GM18502 (cell line): Measurements from ENCODE around the gene PHACTR1.

Source experiments
- ATAC-seq: cut with Tn5 transposase; IDR thresholded peaks from one replicate; pipeline ENCODE4 v1.9.1; 2021; ENCODE audit warnings: mild to moderate bottlenecking; ENCODE audit not compliant: unreplicated experiment, poor library complexity

Gene PHACTR1

GRCh38 chr6:12844284-12845223 is 128.0 kb downstream of the PHACTR1 start:
- ATAC-seq: no peak

DNA sequence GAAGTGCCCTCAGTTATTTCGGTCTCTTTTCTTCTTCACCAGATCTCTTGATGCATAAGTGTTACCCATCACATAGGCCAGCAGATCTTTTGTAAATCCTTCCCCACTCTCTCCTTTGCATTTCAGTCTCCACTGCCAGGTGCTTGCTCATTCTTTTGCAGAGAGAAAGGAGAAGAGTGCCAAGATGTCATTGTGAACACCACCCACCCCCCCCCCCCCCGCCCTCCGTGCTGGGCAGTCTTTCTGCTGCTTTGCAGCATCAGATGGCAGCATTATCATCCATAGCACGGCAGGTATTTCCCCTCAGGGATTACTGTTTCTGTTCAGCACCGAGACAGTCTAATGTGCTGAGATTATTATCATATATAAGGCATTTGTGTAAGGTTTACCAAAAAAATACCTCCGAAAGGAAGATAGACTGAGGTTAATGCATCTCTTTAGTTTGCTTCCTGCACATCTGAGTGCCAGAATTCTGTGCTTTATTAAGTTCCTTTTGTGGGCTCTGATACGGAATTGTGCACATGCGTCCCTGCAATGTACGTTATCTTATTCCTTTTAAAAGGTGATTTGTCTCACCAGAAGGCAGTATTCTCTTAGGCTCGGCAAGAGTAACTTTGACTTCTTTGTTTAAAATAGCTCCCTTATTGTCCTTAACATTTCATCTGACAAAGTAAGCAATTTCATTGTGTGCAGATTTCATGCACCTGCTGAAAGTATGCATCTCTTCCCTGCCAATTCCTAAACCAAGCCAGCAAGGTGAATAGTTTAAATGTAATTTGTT is 128.8 kb downstream of the PHACTR1 start:
- ATAC-seq: no peak

DNA sequence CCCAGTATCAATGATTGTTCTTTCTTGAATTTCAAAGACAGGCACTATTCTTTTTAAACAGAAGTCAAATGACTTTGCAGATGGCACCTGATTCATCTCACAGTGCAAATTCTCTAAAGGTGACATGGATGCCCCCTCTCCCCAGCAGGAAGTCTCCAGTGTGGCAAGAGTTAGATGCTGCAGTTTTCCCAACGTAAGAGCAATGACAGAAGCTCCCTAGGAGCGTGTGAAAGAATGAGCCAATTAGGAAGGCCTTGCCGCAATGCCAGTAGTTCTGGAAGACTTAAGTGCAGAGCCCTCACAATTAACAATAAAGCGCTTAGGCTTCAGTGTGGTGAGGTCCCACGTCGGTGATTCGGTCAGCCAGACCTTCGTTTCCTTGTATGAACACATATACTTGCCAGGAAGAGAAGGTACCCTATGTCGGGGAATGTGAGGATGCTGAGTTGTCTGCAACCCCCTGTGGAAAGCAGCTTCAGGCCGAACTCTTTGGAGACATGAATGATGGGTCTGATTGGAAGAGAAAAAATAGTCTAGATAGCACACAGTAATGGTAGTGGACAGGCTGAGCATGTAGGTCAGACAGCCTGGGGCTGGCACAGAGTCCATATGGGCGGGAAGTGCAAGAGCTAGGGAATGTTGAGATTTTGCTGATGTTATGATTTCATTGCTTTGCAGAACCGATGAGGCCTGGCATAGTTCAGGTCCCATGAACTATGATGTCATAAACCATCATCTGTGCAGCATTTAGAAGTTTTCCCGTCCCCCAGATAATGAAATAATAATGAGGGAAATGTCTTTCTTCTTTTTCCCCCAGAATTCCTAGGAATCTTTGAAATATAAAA is 132.6 kb downstream of the PHACTR1 start:
- ATAC-seq: no peak

- no peak for ATAC-seq
Observed at GRCh38 chr6:12849809-12850198, 133.2 kb downstream of the PHACTR1 start.

DNA sequence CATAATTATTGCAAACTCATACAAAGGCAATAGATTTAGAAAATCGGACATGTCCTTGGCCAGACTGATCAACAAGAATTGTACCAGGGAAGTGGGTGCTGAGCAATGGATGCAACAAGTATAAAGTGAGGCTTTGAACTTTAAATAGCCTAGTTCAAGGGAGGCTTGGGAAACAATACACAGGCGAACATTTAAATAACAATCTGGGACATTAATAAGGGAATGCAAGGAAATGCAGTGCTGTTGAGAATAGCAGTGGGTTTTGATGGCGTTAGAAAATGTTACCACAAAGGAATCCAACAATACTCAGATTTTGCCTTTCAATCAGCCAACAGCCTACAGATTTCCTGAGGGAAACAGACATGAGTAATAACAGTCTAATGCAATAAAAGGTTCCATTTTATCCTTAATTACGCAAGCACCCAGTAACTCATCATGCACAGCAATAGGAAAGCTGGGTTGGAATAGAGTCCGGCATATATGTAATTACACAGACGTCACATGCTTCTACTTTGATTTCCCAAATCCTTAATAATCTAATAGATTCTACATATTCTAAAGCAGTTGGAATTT is 134.6 kb downstream of the PHACTR1 start:
- ATAC-seq: no peak

- no peak for ATAC-seq
Observed at GRCh38 chr6:12861603-12862002, 145.0 kb downstream of the PHACTR1 start.

GRCh38 chr6:12865117-12865516 is 148.6 kb downstream of the PHACTR1 start:
- ATAC-seq: no peak

DNA sequence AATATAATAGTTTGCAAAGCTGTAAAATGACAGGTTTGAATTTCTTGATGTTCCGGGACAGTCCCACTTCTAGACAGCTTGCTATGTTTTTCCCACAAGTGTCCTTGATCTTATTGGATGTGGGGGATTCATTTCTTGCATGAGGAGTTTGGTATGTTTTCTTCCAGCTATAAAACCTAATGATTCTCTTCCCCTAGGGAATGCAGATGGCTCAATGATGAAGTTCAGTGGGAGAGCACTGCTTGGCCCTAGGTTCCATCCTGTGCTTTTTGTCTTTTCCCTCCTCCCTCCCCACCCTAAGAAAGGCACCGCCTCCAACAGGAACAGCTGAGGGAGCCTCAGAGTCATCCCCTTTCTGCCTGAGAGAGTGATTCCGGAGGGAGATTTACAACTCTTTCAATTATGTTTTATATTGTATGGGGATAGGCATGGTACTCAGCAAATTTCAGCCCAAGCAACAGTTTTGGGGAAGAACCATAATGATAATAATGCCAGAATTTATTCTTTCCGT is 149.2 kb downstream of the PHACTR1 start:
- ATAC-seq: no peak

- no peak for ATAC-seq
Observed at GRCh38 chr6:12866422-12867029, 150.0 kb downstream of the PHACTR1 start.

- ATAC-seq: no peak
Observed at GRCh38 chr6:12869816-12870432, 153.4 kb downstream of the PHACTR1 start.

DNA sequence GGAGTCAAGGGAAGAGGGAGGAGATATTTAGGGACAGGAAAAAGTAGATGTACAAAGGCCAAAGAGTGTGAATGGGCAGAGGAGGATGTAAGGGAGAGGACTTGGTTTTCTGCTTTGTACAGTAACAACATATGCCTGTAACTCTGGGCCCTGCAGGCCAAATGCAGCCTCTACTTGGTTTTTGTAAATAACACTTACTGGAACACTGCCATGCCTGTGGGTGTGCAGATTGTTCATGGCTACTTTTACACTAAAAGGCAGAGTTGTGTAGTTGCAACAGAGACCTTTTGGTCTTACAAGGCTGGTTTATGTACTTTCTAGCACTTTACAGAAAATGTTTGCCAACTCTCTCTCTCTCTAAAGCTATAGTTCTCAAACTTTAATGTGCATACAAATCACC is 157.1 kb downstream of the PHACTR1 start:
- ATAC-seq: no peak

DNA sequence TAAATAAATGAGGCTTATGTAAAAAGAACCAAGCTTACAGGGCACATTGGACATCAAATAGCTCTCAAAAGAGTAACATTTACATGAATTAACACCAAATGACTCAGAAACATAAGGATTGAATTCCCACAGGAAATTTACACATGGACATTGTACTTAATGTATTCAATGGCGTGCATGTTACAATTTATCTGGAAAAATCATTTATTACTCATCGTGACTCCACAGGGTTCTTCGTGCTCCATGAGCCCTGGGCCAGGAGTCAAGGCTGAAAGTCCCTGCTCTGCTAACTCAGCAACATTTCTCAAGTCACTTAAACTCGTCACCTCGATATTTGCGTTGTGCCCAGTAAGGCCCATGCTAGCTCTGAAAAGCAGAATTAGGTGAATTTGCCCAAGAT is 158.5 kb downstream of the PHACTR1 start:
- no peak for ATAC-seq

- ATAC-seq: no peak
Observed at GRCh38 chr6:12878741-12879140, 162.2 kb downstream of the PHACTR1 start.

DNA sequence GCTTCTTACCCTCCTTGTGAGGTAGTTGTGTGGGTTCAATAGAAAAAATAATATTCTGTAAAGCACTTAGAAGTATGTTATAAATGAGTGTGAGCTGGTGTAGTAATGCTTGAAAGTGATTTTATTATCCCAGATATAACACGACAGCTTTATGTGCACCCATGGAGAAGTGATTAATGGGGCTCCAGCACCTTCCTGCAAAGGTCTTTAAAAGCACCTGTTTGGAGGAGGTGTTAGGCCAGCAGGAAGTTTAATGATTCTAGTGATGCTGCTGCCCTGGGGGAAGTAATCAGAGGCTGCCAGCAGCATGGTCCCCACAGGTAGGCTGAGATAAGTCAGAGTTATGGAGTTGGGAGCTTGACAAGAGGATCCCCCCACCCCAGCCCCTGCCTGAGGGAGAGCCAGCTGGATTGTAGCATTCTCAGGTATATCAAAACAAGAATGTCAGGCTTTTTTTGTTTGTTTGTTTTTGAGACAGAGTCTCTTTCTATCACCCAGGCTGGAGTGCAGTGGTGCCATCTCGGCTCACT is 166.3 kb downstream of the PHACTR1 start:
- no peak for ATAC-seq

DNA sequence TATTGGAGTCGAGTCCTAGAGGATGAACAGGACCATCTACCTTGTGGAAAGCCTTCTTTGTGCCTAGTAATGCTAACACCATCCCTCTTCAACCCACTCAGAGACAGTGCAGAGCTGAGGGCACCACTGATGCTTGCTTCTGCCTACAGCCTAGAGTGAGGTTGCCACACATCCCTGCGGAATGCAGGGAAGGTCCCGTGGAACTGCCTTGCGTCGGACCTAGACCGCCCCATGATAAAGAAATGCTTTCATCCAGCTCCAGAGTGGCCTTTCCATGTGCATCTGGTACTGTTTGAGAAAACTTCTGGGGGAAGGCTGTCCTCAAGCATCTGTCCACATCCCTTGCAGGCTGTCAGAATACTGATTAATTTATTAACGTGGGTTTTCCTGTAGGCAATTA is 168.4 kb downstream of the PHACTR1 start:
- ATAC-seq: no peak

- ATAC-seq: no peak
Observed at GRCh38 chr6:12886961-12887775, 170.6 kb downstream of the PHACTR1 start.

- no peak for ATAC-seq
Observed at GRCh38 chr6:12890171-12890790, 173.7 kb downstream of the PHACTR1 start.

GRCh38 chr6:12891595-12891994 is 175.0 kb downstream of the PHACTR1 start:
- ATAC-seq: no peak
